Left forelimb (tissue), 1 donor: ENCODE results near the gene ZMAT1.
A peak's percentile ranks its signal among the peaks of the same experiment; 100 is the strongest.
"Not testable (repeated sequence)": the region's sequence is repeated elsewhere in the genome, so short reads cannot be mapped to it uniquely, and the experiment has no call there.

Experiments used
- DNase-seq: peaks from one replicate; pipeline ENCODE4 v3.0.0-alpha.2; 2018; ENCODE audit warnings: low spot score

Gene ZMAT1

DNA sequence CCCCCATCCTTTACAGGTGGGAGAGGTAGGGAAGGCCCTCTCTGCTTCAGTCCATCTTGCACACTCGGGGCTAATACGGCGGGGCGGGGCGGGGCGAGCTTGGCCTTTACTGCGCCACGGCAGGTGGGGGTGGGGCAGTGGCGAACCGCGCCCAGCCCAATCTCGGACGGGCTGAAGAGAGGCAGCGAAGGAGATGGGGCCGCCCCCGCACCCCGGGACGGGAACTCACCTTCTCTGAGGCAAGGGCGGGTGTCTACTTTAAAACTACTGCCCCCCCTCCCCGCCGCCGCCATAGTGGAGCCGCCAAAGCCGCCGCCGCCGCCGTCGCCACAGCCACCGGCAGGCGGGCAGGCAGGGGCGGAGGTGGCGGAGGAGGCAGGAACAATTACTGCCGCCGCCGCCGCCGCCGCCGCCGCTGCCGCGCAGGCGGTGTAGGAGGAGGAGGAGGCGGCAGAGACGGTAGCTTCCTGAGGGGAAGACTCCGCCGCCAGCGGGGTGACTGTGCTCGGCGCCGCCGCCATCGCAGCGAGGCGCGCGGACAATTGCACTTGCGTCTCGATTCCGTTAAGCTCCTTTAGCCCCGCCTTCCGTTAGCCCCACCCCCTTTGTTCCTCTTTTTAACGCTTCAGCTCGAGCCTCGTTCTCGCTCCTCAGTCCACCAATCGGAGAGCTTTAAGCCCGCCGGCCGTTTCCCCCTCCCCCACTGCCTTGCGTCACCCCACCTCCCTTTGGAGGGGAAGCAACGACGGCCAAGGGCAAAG, at the start of gene ZMAT1:
Gene ZMAT1 (minus strand): TSS at position 540 of the 761 bp plus-strand sequence. CDS start 19 bp downstream, at position 521.
- DNase-seq, result peak; percentile 85

DNA sequence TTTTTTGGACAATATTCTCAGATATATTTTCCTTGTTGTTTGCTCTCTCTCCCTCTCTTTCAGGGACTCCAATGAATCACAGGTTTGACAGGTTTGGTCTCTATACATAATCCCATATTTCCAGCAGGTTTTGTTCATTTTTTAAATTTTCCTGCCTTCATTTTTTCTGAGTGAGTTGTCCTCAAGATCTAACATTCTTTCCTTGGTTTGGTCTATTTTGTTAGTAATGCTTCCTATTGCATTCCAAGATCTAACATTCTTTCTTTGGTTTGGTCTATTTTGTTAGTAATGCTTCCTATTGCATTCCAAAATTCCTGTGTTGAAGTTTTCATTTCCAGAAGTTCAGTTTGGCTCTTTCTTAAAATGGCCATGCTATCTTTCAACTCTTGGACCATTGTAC, 45.3 kb upstream of the ZMAT1 start:
- no peak for DNase-seq

GRCh38 chrX:101973066-101973465, 41.2 kb upstream of the ZMAT1 start:
- DNase-seq, result no peak

DNA sequence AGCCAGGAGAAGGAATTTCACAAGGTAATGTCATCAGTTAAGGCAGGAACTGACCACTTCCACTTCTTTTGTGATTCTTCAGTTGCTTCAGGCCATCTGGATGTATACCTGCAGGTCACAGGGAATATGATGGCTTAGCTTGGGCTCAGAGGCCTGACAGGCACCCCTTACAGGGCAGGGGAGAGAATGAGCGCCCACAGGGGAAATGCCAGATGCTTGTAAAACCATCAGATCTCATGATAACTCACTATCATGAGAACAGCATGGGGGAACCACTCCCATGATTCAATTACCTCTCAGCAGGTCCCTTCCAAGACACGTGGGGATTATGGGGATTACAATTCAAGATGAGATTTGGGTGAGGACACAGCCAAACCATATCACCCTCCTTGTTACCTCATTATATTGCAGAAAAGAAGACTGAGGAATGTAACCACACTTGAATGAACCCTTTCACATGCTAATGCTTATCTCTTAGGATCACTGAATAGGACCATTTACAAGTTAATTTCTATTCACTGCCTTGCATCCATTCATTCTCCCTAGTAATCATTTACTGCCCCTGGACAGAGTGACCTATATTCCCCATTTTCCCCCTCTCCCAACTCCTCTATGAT, 33.2 kb upstream of the ZMAT1 start:
- DNase-seq, result not testable (repeated sequence)

GRCh38 chrX:101958139-101958538, 26.3 kb upstream of the ZMAT1 start:
- DNase-seq, result no peak

DNA sequence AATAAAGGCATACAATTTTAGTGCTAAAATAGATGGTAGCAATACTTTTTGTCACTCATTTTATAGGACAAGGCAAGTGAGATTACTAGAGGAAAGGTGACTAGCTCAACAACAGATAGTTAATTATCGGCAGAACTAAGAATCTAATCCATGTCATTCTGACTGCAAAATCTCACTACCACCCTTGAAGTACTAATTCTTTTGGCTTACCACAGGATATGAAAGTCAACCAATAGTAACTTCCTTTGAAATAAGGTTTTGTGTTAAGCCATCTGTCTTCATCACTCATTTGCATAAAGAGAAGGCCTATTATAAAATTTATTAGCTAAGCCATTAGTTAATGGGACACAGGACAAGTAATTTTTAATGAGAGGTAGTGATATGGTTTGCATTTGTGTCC, 25.3 kb upstream of the ZMAT1 start:
- DNase-seq, result no peak

- DNase-seq, result no peak
Observed at GRCh38 chrX:101956556-101956955, 24.7 kb upstream of the ZMAT1 start.

DNA sequence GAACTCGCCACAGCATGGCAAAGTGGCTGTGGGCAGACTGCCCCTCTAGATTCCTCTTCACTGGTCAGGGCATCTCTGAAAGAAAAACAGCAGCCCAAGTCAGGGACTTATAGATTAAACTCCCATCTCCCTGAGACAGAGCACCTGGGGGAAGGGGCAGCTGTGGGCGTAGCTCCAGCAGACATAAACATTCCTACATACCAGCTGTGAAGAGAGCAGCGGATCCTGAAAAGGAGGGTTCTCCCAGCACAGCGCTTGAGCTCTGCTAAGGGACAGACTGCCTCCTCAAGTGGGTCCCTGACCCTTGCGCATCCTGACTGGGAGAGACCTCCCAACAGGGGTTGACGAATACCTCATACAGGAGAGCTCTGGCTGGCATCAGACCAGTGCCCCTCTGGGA, 18.8 kb upstream of the ZMAT1 start:
- DNase-seq, result no peak

DNA sequence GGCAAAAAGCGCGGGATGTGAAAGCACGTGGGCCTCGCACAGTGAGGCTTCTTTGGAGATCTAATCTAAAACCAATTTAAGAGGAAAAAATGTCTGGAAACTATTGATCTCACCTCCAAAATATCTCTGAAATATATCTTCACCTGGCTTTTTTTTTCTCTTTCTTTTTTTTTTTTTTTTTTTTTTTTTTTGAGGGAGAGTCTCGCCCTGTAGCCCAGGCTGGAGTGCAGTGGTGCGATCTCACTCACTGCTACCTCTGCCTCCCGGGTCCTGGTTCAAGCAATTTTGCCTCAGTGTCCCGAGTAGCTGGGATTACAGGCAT, 383 bp upstream of the ZMAT1 start:
- no peak for DNase-seq

DNA sequence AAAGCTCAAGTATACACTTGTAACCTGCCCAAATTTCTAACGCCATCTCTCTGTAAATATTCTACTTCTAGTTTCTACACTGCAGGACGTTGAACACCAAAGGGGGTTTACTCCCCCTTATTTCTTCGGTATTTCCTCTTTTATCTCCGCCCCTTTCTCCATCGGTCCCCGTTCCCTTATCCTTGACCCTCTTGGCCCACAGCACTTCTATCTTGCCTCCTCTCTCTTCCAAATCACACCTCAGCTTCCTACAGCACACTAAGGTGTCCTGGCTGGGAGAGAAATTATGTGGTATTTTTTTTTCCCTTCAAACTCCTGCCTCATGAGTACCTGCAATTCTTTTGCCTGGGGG, 715 bp downstream of the ZMAT1 start:
- DNase-seq, result no peak

DNA sequence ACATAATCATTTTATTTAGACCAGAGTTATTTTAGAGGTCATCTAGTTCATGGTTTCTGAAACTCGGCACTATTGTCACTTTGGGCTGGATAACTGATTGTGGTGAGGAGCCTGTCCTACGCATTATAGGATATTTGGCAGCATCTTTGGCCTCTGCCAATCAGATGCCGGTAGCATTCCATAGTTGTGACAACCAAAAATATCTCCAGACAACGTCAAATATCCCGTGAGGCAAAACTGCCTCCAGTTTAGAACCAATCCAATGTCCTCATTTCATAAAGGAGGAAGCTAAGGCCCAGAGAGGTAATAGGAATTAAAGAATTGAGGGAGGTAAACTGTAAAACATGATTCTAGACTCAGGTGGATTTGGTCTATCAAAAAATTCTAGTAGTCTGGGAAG, 6.1 kb downstream of the ZMAT1 start:
- no peak for DNase-seq

- no peak for DNase-seq
Observed at GRCh38 chrX:101918751-101919150, 13.1 kb downstream of the ZMAT1 start.

DNA sequence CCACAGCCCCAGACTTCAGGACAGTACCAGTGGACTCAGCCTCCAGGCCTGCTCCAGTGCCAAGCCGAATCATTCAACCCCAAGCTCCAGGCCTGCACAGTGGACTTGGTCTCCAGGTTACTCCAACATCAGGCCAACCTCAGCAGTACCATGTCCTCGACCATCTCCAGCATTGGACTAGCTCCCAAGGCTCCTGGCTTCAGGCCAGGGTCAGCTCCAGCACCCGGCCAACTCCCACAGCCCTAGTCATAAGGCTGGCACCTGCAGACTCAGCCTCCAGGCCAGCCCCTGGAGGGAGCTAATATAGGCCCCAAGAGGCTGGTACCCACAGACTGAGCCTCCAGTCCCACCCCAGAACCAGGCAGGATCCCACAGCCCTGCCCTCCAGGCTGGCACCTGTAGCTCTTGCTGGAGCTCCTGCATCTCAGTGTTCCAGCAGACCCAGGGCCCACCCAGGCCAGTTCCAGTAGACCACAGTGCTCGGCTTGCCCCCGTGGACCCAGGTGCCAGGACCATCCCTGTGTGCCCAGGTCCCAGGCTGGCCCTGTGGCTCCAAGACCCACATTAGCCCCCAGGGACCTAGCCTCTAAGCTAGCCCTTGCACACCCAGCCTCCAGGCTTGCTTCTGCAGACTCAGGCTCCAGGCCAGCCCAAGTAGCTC, 25.6 kb downstream of the ZMAT1 start:
- no peak for DNase-seq

GRCh38 chrX:101904996-101905395, 26.8 kb downstream of the ZMAT1 start:
- DNase-seq, result no peak
